Esophagus mucosa (tissue), 1 donor: ENCODE measurements around the gene TTLL1. TPM values are rescaled to one million over a fixed set of nuclear protein-coding genes. Genes with fewer than 3 reads are reported as not detected.

ENCODE experiments used
- ATAC-seq: fragments of 200-7000 bp; cut with Tn5 transposase; one replicate; pipeline ENCODE4 v1.9.1; 2020
- total RNA-seq: library from RNA; stranded (reverse); gene quantifications from one replicate; pipeline ENCODE4 v1.2.4, GENCODE V29; 2023
- donor health status: DM: yes; HTN: yes; CAD: no.

The TTLL1 gene
- total RNA-seq, 1 donor from 2014 or later, result 4.7 TPM

- no peak for ATAC-seq
Measured at GRCh38 chr22:42991010-42991651, 98.1 kb downstream of the TTLL1 start.

GRCh38 chr22:42990131-42990838, 98.9 kb downstream of the TTLL1 start:
- ATAC-seq, result peak; percentile 75

Other genes starting within 250 kb of the TTLL1 start
- 18.9 TPM for gene ARFGAP3, start 232.1 kb downstream of the TTLL1 start, total RNA-seq
- 29.7 TPM for gene PACSIN2, start 74.2 kb downstream of the TTLL1 start, total RNA-seq
- 22.9 TPM for gene BIK, start 21.4 kb upstream of the TTLL1 start, total RNA-seq
- 14.9 TPM for gene MCAT, start 54.0 kb upstream of the TTLL1 start, total RNA-seq
- 435 TPM for gene TSPO, start 62.2 kb upstream of the TTLL1 start, total RNA-seq
- 120 TPM for gene TTLL12, start 97.7 kb upstream of the TTLL1 start, total RNA-seq